OCI-LY3 (cell line): Measurements from ENCODE around the gene COMMD10.
"Not testable (repeated sequence)": the region's sequence is repeated elsewhere in the genome, so short reads cannot be mapped to it uniquely, and the experiment has no call there.

ENCODE experiments used
- EZH2phosphoT487 ChIP-seq: fragments of 200-600 bp; shearing (Covaris generic); IDR thresholded peaks from 2 replicates; pipeline ENCODE4 v1.6.1; 2018; ENCODE audit warnings: antibody characterized with exemption, mixed run types, low read depth
- TF ChIP-seq, protein P1 (sequence below): fragments of 200-600, 300-600 bp; sonication (generic); IDR thresholded peaks from 2 replicates; pipeline ENCODE4 v1.5.1; 2014; ENCODE audit warnings: antibody characterized with exemption, low read length, low read depth

- TF ChIP-seq, protein P1, sequence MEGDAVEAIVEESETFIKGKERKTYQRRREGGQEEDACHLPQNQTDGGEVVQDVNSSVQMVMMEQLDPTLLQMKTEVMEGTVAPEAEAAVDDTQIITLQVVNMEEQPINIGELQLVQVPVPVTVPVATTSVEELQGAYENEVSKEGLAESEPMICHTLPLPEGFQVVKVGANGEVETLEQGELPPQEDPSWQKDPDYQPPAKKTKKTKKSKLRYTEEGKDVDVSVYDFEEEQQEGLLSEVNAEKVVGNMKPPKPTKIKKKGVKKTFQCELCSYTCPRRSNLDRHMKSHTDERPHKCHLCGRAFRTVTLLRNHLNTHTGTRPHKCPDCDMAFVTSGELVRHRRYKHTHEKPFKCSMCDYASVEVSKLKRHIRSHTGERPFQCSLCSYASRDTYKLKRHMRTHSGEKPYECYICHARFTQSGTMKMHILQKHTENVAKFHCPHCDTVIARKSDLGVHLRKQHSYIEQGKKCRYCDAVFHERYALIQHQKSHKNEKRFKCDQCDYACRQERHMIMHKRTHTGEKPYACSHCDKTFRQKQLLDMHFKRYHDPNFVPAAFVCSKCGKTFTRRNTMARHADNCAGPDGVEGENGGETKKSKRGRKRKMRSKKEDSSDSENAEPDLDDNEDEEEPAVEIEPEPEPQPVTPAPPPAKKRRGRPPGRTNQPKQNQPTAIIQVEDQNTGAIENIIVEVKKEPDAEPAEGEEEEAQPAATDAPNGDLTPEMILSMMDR = not testable (repeated sequence)
- TF ChIP-seq EZH2phosphoT487 = not testable (repeated sequence)
Measured at GRCh38 chr5:116086309-116086708, 1.5 kb downstream of the COMMD10 start.
